DOHH2 (cell line): ENCODE measurements around the gene TNFRSF12A.

Source experiments
- H3F3A ChIP-seq: fragments of 200-600 bp; sonication (generic), shearing (Covaris generic); 2 replicates; pipeline ENCODE4 v1.6.0; 2016; ENCODE audit warnings: antibody characterized with exemption, mild to moderate bottlenecking; ENCODE audit not compliant: control insufficient read depth, insufficient read depth
- H3K27ac ChIP-seq: fragments of 200-600 bp; sonication (generic); 2 replicates; pipeline ENCODE4 v1.5.1; 2014; ENCODE audit warnings: low read depth, mild to moderate bottlenecking, low read length, moderate library complexity
- H3K27me3 ChIP-seq: fragments of 200-600 bp; sonication (generic); 2 replicates; pipeline ENCODE4 v1.6.1; 2014; ENCODE audit warnings: mild to moderate bottlenecking, low read length, mixed read lengths; ENCODE audit not compliant: control insufficient read depth
- H3K36me3 ChIP-seq: fragments of 200-600 bp; sonication (generic); 2 replicates; pipeline ENCODE4 v1.6.1; 2014; ENCODE audit warnings: mild to moderate bottlenecking, low read length, moderate library complexity, mixed read lengths; ENCODE audit not compliant: control insufficient read depth
- H3K4me1 ChIP-seq: fragments of 200-600 bp; sonication (generic); 2 replicates; pipeline ENCODE4 v1.6.1; 2014; ENCODE audit warnings: mild to moderate bottlenecking, low read length, mixed read lengths; ENCODE audit not compliant: control insufficient read depth
- H3K4me2 ChIP-seq: fragments of 200-600 bp; sonication (generic); 2 replicates; pipeline ENCODE4 v1.6.0; 2014; ENCODE audit warnings: mild to moderate bottlenecking, low read length, moderate library complexity
- H3K4me3 ChIP-seq: fragments of 200-600 bp; sonication (generic); 2 replicates; pipeline ENCODE4 v1.5.1; 2014; ENCODE audit warnings: mild to moderate bottlenecking, low read length, mixed read lengths
- H3K79me2 ChIP-seq: fragments of 200-600 bp; sonication (generic); 2 replicates; pipeline ENCODE4 v1.6.1; 2014; ENCODE audit warnings: mild to moderate bottlenecking, low read length, mixed read lengths; ENCODE audit not compliant: control insufficient read depth
- H3K9me2 ChIP-seq: fragments of 200-600 bp; sonication (generic); replicated peaks from 2 replicates; pipeline ENCODE4 v1.6.1; 2014; ENCODE audit warnings: mild to moderate bottlenecking, low read length, mixed read lengths; ENCODE audit not compliant: control insufficient read depth
- H3K9me3 ChIP-seq: fragments of 200-600 bp; sonication (generic); 2 replicates; pipeline ENCODE4 v1.6.1; 2014; ENCODE audit warnings: antibody characterized with exemption, low read length, mixed read lengths; ENCODE audit not compliant: control insufficient read depth, insufficient read depth
- H4K20me1 ChIP-seq: fragments of 200-600 bp; sonication (generic); 2 replicates; pipeline ENCODE4 v1.6.0; 2014; ENCODE audit warnings: low read depth, mild to moderate bottlenecking, antibody characterized with exemption, low read length, moderate library complexity; ENCODE audit not compliant: control insufficient read depth, insufficient read depth
- CTCF ChIP-seq: fragments of 200-600 bp; sonication (generic); IDR thresholded peaks from one replicate; pipeline ENCODE4 v1.5.1; 2014; ENCODE audit warnings: antibody characterized with exemption, mild to moderate bottlenecking, low read depth, low read length; ENCODE audit not compliant: poor library complexity, severe bottlenecking
- EZH2phosphoT487 ChIP-seq: fragments of 200-600 bp; sonication (generic); IDR thresholded peaks from 2 replicates; pipeline ENCODE4 v1.6.1; 2017; ENCODE audit warnings: borderline replicate concordance, mild to moderate bottlenecking, antibody characterized with exemption, low read length, moderate library complexity, mixed read lengths

TNFRSF12A gene

GRCh38 chr16:3036726-3037315 lies 16.7 kb downstream of the TNFRSF12A start, which contains the start of gene BICDL2:
Gene BICDL2, minus strand, starts transcription at chr16:3036944. Its CDS starts 1,448 bp downstream, at chr16:3035496.
- peaks cover 72% of the 10 kb centered on the region for H3K27me3 ChIP-seq
- H3K4me1 ChIP-seq: peaks cover 8% of the 10 kb centered on the region; the same call in 1 of the 2 replicates
- H3K4me3 ChIP-seq: no peak within 1 kb of the TSS
- no peaks in the 10 kb centered on the region for H3K9me2 ChIP-seq
- H3K36me3 ChIP-seq: no peaks in the 10 kb centered on the region
- H3F3A ChIP-seq: no peaks in the 10 kb centered on the region
- TF ChIP-seq CTCF (no peak), EZH2phosphoT487 (no peak)
- peak within 1 kb of the TSS; percentile 37; the same call in 1 of the 2 replicates for H3K4me2 ChIP-seq
- no peak within 1 kb of the TSS for H3K27ac ChIP-seq
- no peaks in the 10 kb centered on the region for H4K20me1 ChIP-seq
- H3K9me3 ChIP-seq: no peaks in the 10 kb centered on the region
- H3K79me2 ChIP-seq: no peaks in the 10 kb centered on the region

- Histone ChIP-seq H3K9me2 (no peaks in the 10 kb centered on the region), H3K36me3 (no peaks in the 10 kb centered on the region), H4K20me1 (no peaks in the 10 kb centered on the region), H3K27me3 (peaks cover 58% of the 10 kb centered on the region), H3K4me1 (peaks cover 8% of the 10 kb centered on the region; the same call in 1 of the 2 replicates), H3K4me2 (no peak overlapping the region), H3K9me3 (no peaks in the 10 kb centered on the region), H3F3A (no peaks in the 10 kb centered on the region), H3K27ac (no peak overlapping the region), H3K4me3 (no peak overlapping the region), H3K79me2 (no peaks in the 10 kb centered on the region)
- TF ChIP-seq CTCF: no peak
- no peak for TF ChIP-seq EZH2phosphoT487
Measured at GRCh38 chr16:3038256-3038655, 18.1 kb downstream of the TNFRSF12A start.

- Histone ChIP-seq H4K20me1 (no peaks in the 10 kb centered on the region), H3F3A (no peaks in the 10 kb centered on the region; the same call in 1 of the 2 replicates), H3K27me3 (peaks cover 52% of the 10 kb centered on the region), H3K9me2 (no peaks in the 10 kb centered on the region), H3K4me3 (no peak overlapping the region), H3K79me2 (no peaks in the 10 kb centered on the region), H3K36me3 (no peaks in the 10 kb centered on the region), H3K4me2 (no peak overlapping the region), H3K9me3 (no peaks in the 10 kb centered on the region), H3K27ac (no peak overlapping the region), H3K4me1 (peaks cover 8% of the 10 kb centered on the region; the same call in 1 of the 2 replicates)
- TF ChIP-seq EZH2phosphoT487 (no peak), CTCF (no peak)
Measured at GRCh38 chr16:3038896-3039295, 18.7 kb downstream of the TNFRSF12A start.
